ENCODE measurements around the gene LMF1.

The LMF1 gene

GRCh38 chr16:895371-895770, 75.4 kb downstream of the LMF1 start:
- no peaks in the 10 kb centered on the region for H3K9me3 ChIP-seq (ENCODE audit: control insufficient read depth in 5 of 5, low read length in 5 of 5)
- peaks cover 0 to 63% (median 37%) of the 10 kb centered on the region in 5 donors for H3K36me3 ChIP-seq (ENCODE audit: control insufficient read depth in 5 of 5, insufficient read depth in 5 of 5, low read length in 5 of 5)
- H3K4me3 ChIP-seq (ENCODE audit: low read depth in 1 of 5, low read length in 5 of 5) = no peak overlapping the region
- H3K27me3 ChIP-seq (ENCODE audit: control insufficient read depth in 5 of 5, insufficient read depth in 4 of 5, low read length in 5 of 5) = no peaks in the 10 kb centered on the region
- no peak overlapping the region for H3K9ac ChIP-seq (ENCODE audit: low read length in 5 of 5)
- H3K4me1 ChIP-seq (ENCODE audit: control insufficient read depth in 5 of 5, insufficient read depth in 5 of 5, low read length in 5 of 5) = no peaks in the 10 kb centered on the region
- no peak overlapping the region for H3K27ac ChIP-seq (ENCODE audit: low read depth, low read length)

DNA sequence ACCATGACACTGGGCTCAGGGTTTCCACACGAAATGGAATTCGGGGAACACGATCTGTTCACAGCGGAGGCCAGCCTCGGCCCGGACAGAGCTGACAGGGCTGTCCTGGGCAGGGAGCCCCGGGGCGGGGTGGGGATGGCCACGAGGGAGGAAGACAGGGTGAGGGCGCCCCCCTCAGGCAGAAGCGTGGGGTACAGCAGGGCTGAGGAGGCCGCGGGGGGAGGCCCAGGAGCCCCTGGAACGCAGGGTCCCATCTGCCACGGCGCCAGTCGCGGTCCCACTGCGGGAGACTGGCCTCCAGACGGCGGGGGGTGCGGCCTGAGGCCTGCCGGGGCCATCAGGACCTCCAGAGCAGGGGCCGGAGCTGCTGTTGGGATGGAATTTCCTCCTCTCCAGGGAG, 75.9 kb downstream of the LMF1 start:
- Histone ChIP-seq H3K36me3 (ENCODE audit: control insufficient read depth in 5 of 5, insufficient read depth in 5 of 5, low read length in 5 of 5) (peaks cover 0 to 60% (median 37%) of the 10 kb centered on the region in 5 donors), H3K27me3 (ENCODE audit: control insufficient read depth in 5 of 5, insufficient read depth in 4 of 5, low read length in 5 of 5) (no peaks in the 10 kb centered on the region), H3K9ac (ENCODE audit: low read length in 5 of 5) (no peak overlapping the region), H3K27ac (ENCODE audit: low read depth, low read length) (no peak overlapping the region), H3K9me3 (ENCODE audit: control insufficient read depth in 5 of 5, low read length in 5 of 5) (no peaks in the 10 kb centered on the region), H3K4me3 (ENCODE audit: low read depth in 1 of 5, low read length in 5 of 5) (no peak overlapping the region), H3K4me1 (ENCODE audit: control insufficient read depth in 5 of 5, insufficient read depth in 5 of 5, low read length in 5 of 5) (no peaks in the 10 kb centered on the region)

GRCh38 chr16:894136-894535, 76.6 kb downstream of the LMF1 start:
- H3K36me3 ChIP-seq (ENCODE audit: control insufficient read depth in 5 of 5, insufficient read depth in 5 of 5, low read length in 5 of 5) = peaks cover 0 to 59% (median 31%) of the 10 kb centered on the region in 5 donors
- H3K4me1 ChIP-seq (ENCODE audit: control insufficient read depth in 5 of 5, insufficient read depth in 5 of 5, low read length in 5 of 5) = no peaks in the 10 kb centered on the region
- H3K9ac ChIP-seq (ENCODE audit: low read length in 5 of 5) = no peak overlapping the region
- no peaks in the 10 kb centered on the region for H3K9me3 ChIP-seq (ENCODE audit: control insufficient read depth in 5 of 5, low read length in 5 of 5)
- H3K4me3 ChIP-seq (ENCODE audit: low read depth in 1 of 5, low read length in 5 of 5) = no peak overlapping the region
- H3K27me3 ChIP-seq (ENCODE audit: control insufficient read depth in 5 of 5, insufficient read depth in 4 of 5, low read length in 5 of 5) = no peaks in the 10 kb centered on the region
- H3K27ac ChIP-seq (ENCODE audit: low read depth, low read length) = no peak overlapping the region

DNA sequence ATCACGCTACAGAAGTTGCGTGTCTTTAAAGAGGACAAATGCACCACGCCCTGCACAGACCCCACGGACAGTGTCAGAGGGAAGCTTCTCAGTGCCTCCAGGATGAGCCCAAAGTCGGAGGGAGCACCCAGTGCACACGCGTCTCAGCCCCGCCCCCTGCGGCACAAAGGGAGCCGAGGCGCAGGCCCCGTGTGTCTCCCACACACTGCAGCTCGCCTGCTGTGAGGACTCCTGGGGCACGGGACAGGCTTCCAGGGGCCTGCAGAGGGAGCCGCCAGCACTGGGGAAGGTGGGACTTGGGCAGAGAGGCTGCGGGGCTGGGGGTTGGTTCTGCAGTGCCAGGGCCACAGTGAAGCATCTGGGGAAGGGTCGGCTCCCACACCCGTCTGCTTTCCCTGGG, 77.4 kb downstream of the LMF1 start:
- no peak overlapping the region for H3K27ac ChIP-seq (ENCODE audit: low read depth, low read length)
- no peaks in the 10 kb centered on the region for H3K4me1 ChIP-seq (ENCODE audit: control insufficient read depth in 5 of 5, insufficient read depth in 5 of 5, low read length in 5 of 5)
- H3K27me3 ChIP-seq (ENCODE audit: control insufficient read depth in 5 of 5, insufficient read depth in 4 of 5, low read length in 5 of 5) = no peaks in the 10 kb centered on the region
- H3K9me3 ChIP-seq (ENCODE audit: control insufficient read depth in 5 of 5, low read length in 5 of 5) = no peaks in the 10 kb centered on the region
- H3K4me3 ChIP-seq (ENCODE audit: low read depth in 1 of 5, low read length in 5 of 5) = no peak overlapping the region
- peaks cover 0 to 61% (median 38%) of the 10 kb centered on the region in 5 donors for H3K36me3 ChIP-seq (ENCODE audit: control insufficient read depth in 5 of 5, insufficient read depth in 5 of 5, low read length in 5 of 5)
- no peak overlapping the region for H3K9ac ChIP-seq (ENCODE audit: low read length in 5 of 5)

DNA sequence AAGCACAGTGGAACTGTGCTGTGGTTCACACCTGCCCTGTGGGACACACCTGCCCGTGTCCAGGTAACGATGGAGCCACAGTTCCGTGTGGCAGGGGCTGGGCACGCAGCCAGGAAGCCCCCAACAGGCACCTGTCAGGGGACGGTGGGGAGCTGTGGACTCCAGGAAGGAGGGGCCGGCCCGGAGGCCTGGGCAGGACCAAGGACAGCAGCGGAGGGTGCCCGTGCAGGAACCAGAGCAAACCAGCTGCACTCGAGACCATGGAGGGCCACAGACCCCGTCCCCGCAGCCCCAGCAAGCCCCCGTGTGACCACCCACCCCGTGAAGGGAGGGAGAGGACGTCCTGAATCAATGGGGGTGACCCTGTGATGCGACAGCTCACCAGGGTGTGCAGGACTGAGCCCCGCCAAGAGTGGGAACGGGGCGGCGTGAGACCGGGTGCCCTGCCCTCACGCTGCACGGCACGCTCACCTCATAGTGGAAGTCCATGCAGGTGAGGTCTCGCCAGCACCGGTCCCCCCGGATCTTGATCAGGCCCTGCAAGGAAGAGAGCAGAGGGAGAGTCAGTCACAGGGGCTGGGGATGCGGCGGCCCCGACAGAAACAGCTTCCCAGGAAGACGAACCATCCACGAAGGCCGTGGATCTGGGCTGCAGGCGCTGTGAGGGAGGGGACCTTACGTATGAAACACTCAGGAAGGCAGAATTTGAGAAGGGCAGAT, 78.1 kb downstream of the LMF1 start:
- Histone ChIP-seq H3K4me1 (ENCODE audit: control insufficient read depth in 5 of 5, insufficient read depth in 5 of 5, low read length in 5 of 5) (no peaks in the 10 kb centered on the region), H3K4me3 (ENCODE audit: low read depth in 1 of 5, low read length in 5 of 5) (no peak overlapping the region), H3K27me3 (ENCODE audit: control insufficient read depth in 5 of 5, insufficient read depth in 4 of 5, low read length in 5 of 5) (no peaks in the 10 kb centered on the region), H3K27ac (ENCODE audit: low read depth, low read length) (no peak overlapping the region), H3K36me3 (ENCODE audit: control insufficient read depth in 5 of 5, insufficient read depth in 5 of 5, low read length in 5 of 5) (peaks cover 0 to 61% (median 43%) of the 10 kb centered on the region in 5 donors), H3K9me3 (ENCODE audit: control insufficient read depth in 5 of 5, low read length in 5 of 5) (no peaks in the 10 kb centered on the region), H3K9ac (ENCODE audit: low read length in 5 of 5) (no peak overlapping the region)

- H3K4me1 ChIP-seq (ENCODE audit: control insufficient read depth in 5 of 5, insufficient read depth in 5 of 5, low read length in 5 of 5) = peaks cover 0 to 6% (median 0%) of the 10 kb centered on the region in 5 donors
- no peak overlapping the region for H3K9ac ChIP-seq (ENCODE audit: low read length in 5 of 5)
- H3K4me3 ChIP-seq (ENCODE audit: low read depth in 1 of 5, low read length in 5 of 5) = no peak overlapping the region
- H3K27me3 ChIP-seq (ENCODE audit: control insufficient read depth in 5 of 5, insufficient read depth in 4 of 5, low read length in 5 of 5) = no peaks in the 10 kb centered on the region
- H3K9me3 ChIP-seq (ENCODE audit: control insufficient read depth in 5 of 5, low read length in 5 of 5) = no peaks in the 10 kb centered on the region
- H3K27ac ChIP-seq (ENCODE audit: low read depth, low read length) = no peak overlapping the region
- H3K36me3 ChIP-seq (ENCODE audit: control insufficient read depth in 5 of 5, insufficient read depth in 5 of 5, low read length in 5 of 5) = peaks cover 0 to 64% (median 41%) of the 10 kb centered on the region in 5 donors
These were observed 78.8 kb downstream of the LMF1 start for GRCh38 chr16:892006-892405.

GRCh38 chr16:891353-891740, 79.4 kb downstream of the LMF1 start:
- Histone ChIP-seq H3K9ac (ENCODE audit: low read length in 5 of 5) (no peak overlapping the region), H3K4me3 (ENCODE audit: low read depth in 1 of 5, low read length in 5 of 5) (no peak overlapping the region), H3K9me3 (ENCODE audit: control insufficient read depth in 5 of 5, low read length in 5 of 5) (no peaks in the 10 kb centered on the region), H3K27ac (ENCODE audit: low read depth, low read length) (no peak overlapping the region), H3K36me3 (ENCODE audit: control insufficient read depth in 5 of 5, insufficient read depth in 5 of 5, low read length in 5 of 5) (peaks cover 0 to 64% (median 41%) of the 10 kb centered on the region in 5 donors), H3K4me1 (ENCODE audit: control insufficient read depth in 5 of 5, insufficient read depth in 5 of 5, low read length in 5 of 5) (peaks cover 0 to 7% (median 0%) of the 10 kb centered on the region in 5 donors), H3K27me3 (ENCODE audit: control insufficient read depth in 5 of 5, insufficient read depth in 4 of 5, low read length in 5 of 5) (no peaks in the 10 kb centered on the region)

DNA sequence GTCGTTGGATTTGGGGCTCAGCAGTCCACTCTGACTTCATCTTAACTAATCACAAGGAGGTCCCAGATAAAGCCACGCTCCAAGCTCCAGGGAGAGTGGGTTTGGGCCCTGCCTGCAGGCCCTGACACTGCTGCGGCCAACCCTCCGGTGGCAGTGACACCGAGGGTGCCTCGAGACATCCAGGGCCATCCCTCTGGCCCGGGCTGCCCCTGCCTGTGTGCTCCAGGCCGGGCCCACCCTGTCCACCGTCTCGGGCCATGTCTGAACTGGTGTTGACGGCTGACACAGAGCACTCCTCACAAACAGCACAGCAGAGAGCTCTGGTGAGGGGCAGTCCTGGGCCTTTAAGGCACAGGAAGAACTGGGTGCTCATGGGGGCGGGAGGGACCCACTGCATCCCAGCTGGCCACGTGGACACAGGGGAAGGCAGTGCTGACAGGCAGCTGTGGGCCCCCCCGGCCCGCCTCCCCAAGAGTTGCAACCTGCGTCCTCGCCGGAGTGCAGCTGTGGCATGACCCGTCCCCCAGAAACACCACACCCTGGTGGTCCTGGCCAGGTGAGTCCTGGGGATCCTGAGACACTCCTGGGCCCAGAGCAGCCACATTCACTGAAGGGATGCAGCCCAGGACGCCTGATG, 80.0 kb downstream of the LMF1 start:
- Histone ChIP-seq H3K4me1 (ENCODE audit: control insufficient read depth in 5 of 5, insufficient read depth in 5 of 5, low read length in 5 of 5) (peaks cover 0 to 7% (median 0%) of the 10 kb centered on the region in 5 donors), H3K27ac (ENCODE audit: low read depth, low read length) (no peak overlapping the region), H3K4me3 (ENCODE audit: low read depth in 1 of 5, low read length in 5 of 5) (no peak overlapping the region), H3K36me3 (ENCODE audit: control insufficient read depth in 5 of 5, insufficient read depth in 5 of 5, low read length in 5 of 5) (peaks cover 0 to 64% (median 41%) of the 10 kb centered on the region in 5 donors), H3K9ac (ENCODE audit: low read length in 5 of 5) (no peak overlapping the region), H3K27me3 (ENCODE audit: control insufficient read depth in 5 of 5, insufficient read depth in 4 of 5, low read length in 5 of 5) (no peaks in the 10 kb centered on the region), H3K9me3 (ENCODE audit: control insufficient read depth in 5 of 5, low read length in 5 of 5) (peaks cover 0 to 3% (median 0%) of the 10 kb centered on the region in 5 donors)

DNA sequence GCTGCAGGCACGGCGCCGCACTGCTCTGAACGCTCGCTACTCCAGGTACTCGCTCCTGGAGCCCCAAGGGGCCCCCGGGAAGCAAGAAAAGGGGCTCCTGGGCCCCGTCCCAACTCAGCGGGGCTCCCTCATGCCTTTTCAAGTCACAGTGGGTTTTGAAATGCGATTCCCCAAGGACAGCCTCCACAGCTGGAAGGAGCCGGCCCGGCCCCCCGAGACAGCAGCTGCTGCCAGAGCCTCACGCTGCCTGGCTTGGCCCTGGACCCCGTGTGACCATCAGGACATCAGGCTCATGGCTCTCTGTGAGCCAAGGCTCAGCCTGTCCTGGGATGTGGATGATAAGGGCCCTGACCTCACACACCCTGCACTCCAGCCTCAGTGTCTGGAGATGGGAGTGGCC, 80.6 kb downstream of the LMF1 start:
- Histone ChIP-seq H3K9ac (ENCODE audit: low read length in 5 of 5) (no peak overlapping the region), H3K4me1 (ENCODE audit: control insufficient read depth in 5 of 5, insufficient read depth in 5 of 5, low read length in 5 of 5) (peaks cover 0 to 7% (median 0%) of the 10 kb centered on the region in 5 donors), H3K36me3 (ENCODE audit: control insufficient read depth in 5 of 5, insufficient read depth in 5 of 5, low read length in 5 of 5) (peaks cover 0 to 59% (median 41%) of the 10 kb centered on the region in 5 donors), H3K4me3 (ENCODE audit: low read depth in 1 of 5, low read length in 5 of 5) (no peak overlapping the region), H3K27ac (ENCODE audit: low read depth, low read length) (no peak overlapping the region), H3K9me3 (ENCODE audit: control insufficient read depth in 5 of 5, low read length in 5 of 5) (peaks cover 0 to 6% (median 3%) of the 10 kb centered on the region in 5 donors), H3K27me3 (ENCODE audit: control insufficient read depth in 5 of 5, insufficient read depth in 4 of 5, low read length in 5 of 5) (no peaks in the 10 kb centered on the region)

GRCh38 chr16:889586-889985, 81.2 kb downstream of the LMF1 start:
- no peak overlapping the region for H3K4me3 ChIP-seq (ENCODE audit: low read depth in 1 of 5, low read length in 5 of 5)
- no peak overlapping the region for H3K27ac ChIP-seq (ENCODE audit: low read depth, low read length)
- H3K9me3 ChIP-seq (ENCODE audit: control insufficient read depth in 5 of 5, low read length in 5 of 5) = peaks cover 4 to 12% (median 8%) of the 10 kb centered on the region in 5 donors
- no peak overlapping the region for H3K9ac ChIP-seq (ENCODE audit: low read length in 5 of 5)
- H3K27me3 ChIP-seq (ENCODE audit: control insufficient read depth in 5 of 5, insufficient read depth in 4 of 5, low read length in 5 of 5) = no peaks in the 10 kb centered on the region
- H3K4me1 ChIP-seq (ENCODE audit: control insufficient read depth in 5 of 5, insufficient read depth in 5 of 5, low read length in 5 of 5) = peaks cover 0 to 7% (median 0%) of the 10 kb centered on the region in 5 donors
- H3K36me3 ChIP-seq (ENCODE audit: control insufficient read depth in 5 of 5, insufficient read depth in 5 of 5, low read length in 5 of 5) = peaks cover 1 to 61% (median 45%) of the 10 kb centered on the region in 5 donors

All from subcutaneous abdominal adipose tissue (tissue), 5 donors.